Activated CD4-positive, alpha-beta T cell treated with anti-CD3 and anti-CD28 coated beads for 48 hours (primary cell): ENCODE results near the gene PRCC.

Source experiments
- DNase-seq: peaks from one replicate; pipeline ENCODE4 v3.0.0-alpha.2; 2020

The PRCC gene

DNA sequence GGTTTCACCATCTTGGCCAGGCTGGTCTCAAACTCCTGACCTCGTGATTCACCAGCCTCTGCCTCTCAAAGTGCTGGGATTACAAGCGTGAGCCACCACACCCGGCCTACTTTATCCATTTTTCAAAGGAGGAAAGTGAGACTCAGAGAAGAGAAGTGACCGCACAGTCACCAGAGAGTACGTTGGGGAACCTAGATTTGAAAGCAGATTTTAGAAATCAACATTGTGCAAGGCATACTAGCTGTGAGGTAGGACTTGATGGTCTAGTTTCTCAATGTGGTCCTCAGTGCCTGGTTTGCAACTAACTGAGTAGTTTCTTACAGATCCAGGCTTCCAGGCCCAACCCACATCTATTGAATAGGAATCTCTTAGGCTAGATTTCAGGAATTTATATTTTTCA is 1.7 kb upstream of the PRCC start:
- no peak for DNase-seq

DNA sequence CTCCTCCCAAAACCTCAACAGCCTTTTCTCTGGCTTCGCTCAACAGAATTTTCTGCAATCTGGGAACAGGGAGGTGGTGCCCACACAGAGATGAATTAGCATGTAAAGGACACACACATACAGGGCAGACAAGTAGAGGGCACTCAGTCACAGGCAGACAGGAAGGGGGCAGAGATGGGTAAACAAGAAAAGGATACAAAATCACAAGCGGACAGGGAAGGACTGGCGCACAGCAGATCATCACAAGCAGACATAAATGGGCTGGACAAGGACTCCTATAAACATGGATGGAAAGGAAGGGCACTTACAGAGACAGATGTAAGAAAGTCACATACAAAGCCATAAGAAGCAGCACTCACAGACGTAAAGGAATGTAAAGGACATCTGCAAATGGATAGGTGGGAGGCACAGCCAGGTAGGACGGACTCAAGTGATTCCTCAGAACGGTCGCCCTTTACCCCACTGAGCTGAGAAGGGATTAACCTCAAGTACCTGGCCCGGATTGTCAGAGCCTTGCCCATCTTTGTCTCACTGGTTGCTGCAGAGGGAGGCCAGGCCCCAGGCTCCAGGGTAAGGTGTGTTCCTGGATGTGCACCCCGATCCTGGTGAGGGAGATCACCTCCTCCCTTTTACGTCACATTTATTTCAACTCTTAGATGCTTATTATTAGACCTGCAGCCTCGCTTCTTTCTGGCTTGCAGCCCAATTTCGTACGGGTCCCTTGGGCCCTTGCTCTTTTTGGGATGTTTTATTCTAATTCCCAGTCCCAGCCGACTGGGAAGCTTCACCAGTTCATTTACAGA is 836 bp upstream of the PRCC start:
- DNase-seq: peak; percentile 35

DNA sequence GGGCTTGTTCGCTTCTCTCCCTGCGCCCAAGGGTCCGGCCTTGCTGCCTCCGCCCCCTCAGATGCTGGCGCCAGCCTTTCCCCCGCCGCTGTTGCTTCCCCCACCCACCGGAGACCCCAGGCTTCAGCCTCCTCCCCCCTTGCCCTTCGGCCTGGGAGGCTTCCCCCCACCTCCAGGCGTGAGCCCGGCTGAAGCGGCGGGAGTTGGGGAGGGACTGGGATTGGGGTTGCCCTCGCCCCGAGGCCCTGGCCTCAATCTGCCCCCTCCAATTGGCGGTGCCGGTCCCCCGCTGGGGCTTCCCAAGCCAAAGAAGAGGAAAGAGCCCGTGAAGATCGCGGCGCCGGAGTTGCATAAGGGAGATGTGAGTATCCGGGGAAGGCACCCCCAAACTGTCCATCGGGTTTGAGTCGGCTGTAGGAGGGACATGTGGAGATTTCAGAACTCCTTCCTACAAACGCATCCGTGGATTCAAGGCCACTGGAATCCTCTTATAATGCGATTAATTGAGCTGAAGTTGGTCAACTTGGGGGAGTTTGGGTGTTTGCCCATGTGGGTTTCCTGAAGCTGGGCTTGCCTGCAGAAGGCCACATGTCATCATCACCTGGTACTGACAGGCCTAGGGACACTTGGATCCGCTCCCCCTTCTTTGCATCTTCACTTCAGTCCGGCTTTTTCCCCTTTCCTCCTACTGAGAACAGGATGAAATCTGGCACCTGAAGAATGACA is 707 bp downstream of the PRCC start:
- peak; percentile 42 for DNase-seq

DNA sequence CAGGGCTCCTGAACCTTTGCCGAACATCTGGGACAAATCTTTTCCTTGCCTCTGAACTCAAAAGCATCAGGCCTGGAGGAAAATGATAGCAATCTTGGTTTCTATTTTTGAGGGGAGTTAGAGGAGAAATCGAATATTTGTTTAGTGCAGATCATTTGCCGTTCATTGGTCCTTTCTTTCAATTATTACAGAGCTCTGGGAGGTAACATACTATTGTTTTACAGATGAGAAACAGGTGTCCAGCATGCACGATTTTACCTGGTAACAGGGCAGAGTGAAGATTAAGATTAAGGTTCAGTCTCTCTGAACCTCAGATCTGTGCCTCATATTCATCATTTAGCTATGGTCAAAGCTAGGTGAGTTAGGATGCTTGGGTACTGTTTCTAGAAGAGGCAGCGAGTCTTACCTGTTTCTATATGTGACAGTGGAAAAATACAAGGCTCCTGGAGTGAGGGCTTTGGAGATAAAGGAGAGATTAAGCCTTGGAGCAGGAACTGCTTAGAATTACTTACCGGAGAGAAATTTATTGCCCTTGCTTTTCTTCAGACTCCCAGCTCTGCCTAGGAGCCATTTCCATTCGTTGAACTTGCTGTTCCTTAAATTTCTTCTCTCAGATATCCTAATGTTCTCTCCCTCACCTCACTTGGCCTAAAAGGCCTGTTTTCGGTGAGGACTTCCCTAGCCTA is 1.4 kb downstream of the PRCC start:
- DNase-seq: no peak

DNA sequence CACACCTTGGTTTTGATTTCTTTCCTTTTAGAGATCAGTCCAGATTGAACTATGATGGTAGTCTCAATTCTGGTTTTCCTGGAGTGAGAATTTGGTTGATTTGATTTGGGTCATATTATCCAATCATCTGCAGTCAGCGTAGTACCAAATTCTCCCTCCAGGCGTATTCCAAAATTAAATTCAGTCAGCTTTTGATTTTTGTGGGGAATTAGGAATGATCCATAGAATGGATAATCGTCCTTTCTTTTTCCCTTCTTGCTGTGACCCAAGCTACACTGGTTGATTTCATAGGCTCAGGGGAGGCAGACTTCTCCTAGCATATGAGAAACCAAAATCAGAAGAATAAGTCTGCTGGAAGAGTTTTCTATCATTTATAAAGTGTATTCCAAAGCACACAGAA is 4.9 kb downstream of the PRCC start:
- no peak for DNase-seq

DNA sequence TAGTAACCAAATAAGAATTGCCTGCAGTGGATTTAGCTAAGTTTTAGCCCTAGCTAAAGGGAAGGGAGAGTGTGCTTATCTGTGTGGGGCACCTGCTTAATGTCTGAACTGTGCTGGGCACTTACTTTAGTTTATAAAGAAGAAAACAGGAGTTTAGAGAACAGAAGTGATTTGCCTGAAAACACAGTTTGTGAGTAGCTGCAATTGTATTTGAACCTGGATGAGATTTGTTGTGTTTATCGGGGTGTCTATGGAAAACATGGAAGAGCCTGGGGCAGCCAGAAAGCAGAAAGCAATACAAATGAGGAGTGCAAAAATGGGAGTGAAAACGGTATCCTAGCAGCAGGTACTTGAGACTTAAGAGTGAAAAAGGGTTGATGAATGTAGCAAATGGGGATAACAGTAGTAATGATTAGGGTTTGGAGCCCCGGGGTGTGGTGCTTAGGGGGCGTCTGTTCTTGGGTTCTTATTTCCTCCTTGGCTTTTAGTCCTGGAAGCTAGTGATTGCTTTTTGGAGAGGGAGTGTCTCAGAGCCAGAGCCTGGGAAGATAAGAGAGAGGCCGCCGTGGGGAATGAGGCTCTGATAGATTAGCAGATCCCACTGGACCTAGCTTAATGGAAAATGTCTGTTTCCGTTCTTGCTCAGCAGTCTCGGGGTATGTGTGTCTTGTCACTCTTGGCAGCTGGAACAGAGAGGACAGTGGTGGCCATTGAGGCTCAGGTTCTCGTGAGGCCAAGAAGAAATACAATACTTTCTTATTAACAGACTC is 5.6 kb downstream of the PRCC start:
- DNase-seq: no peak

DNA sequence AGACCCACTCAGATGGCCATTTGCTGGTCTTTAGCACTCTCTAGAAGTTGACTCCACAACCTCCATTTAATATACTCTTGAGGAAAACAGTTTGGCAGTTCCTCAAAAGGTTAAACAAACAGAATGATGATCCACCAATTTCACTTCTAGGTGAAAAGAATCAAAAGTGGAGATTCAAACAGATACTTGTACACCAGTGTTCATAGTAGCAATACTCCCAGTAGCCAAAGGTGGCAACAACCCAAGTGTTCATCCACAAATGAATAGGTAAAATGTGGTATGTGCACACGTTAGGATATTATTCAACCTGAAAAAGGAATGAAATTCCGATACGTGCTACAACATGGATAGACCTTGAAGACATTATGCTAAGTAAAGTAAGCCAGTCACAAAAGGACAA is 6.3 kb downstream of the PRCC start:
- no peak for DNase-seq

DNA sequence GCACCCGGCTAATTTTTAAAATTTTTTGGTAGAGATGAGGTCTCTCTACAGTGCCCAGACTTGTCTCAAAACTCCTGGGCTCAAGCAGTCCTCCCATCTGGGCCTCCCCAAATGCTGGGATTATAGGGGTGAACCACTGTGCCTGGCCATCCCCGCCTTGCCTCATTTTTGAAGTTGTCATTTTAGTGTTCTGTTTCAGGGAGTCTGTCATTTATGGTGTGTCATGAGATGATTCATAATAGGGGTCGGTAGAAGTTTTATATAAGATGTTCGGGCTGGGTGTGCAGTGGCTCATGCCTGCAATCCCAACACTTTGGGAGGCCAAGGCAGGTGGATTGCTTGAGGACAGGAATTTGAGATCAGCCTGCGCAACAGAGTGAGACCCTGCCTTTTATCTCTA is 8.5 kb downstream of the PRCC start:
- DNase-seq: peak; percentile 24

DNA sequence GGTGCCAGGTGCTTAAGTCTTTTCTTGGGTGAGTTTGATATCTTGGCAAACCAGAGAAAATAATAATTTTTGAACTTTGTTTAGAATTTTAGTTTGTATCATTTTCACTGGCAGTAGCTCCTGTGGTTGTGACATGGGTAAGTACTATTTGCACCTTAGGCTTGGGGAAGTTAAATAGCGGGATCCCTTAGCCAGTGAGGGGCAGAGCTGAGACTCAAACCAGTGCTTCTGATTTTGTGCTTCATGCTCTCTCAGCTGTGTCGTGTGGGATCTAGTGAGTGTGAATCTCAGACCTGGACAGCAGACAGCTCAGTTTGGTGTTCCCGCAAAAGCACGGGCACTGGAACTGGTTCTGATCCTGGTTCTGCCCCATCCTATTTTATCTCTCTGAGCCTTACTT is 9.6 kb downstream of the PRCC start:
- no peak for DNase-seq

DNA sequence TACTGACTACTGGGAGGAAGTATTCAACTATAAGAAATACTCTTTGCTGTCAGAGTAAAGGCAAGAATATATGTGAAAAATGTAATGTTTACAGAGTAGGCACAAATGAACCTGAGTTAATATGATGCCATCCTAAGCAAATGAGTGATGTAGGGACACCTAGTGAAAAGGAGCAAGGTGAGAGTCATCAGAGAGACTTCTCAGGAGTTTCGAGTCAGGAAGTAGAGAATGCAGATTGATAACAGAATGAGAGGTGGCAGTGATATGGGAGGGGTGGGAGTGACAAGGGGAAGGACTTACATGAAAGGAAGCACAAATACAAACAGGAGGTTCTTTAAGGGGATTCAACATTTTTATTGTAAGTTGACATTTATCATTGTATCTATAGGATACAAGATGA is 10.2 kb downstream of the PRCC start:
- DNase-seq: no peak

DNA sequence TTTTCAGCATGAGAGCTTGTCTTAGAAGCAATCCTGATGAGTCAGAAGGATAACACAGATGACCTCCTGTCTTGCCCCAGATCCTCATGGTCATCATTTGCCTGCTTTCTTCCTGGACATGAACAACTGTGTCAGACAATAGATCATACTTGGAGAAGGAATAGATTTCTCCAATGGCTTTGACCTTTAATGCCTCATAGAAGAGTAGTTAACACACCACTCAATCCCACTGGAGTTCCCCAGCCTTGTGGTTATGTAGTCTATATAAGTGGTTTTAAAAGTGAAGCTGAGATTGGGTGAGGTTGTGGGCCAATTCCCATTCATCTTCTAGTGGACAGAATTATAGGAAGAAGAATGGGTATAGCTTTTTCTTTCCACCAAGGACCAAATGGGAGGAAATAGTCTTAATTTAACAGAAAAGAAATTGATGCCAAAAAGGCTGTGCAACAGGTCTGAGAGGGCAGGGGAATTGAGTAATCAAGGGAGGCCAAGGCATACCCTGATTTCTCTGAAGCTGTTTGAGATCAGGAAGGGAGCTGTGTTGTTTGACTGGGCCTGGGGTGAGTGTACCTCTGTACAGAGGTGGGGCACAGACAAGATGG is 14.4 kb downstream of the PRCC start:
- no peak for DNase-seq

DNA sequence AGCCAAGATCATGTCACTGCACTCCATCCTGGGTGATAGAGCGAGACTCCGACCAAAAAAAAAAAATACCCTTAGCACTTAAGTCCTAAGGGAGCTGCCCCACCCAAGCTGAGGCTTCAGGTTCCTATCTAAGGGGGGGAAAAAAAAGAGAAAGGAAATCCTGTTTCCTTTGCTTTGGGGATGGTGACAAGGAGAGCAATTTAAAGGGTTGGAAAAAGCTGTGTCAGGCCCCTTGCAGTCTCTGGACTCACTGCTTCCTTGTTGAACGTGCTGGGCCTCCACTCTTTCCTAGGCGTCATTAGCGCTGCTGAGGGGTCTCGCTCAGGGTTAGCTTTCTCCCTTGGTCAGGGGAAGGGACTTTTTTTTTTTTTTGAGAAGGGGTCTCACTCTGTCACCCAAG is 18.1 kb downstream of the PRCC start:
- no peak for DNase-seq

DNA sequence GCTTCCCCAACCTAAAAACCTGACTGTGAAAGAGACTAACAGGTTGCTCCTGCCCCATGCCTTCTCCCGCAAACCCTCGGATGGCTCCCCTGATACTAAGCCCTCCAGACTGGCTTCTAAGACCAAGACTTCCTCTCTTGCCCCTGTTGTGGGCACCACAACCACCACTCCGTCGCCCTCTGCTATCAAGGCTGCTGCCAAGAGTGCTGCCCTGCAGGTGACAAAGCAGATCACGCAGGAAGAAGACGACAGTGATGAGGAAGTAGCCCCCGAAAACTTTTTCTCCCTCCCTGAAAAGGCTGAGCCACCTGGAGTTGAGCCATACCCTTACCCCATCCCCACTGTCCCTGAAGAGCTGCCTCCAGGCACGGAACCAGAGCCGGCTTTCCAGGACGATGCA is 19.3 kb downstream of the PRCC start:
- no peak for DNase-seq

DNA sequence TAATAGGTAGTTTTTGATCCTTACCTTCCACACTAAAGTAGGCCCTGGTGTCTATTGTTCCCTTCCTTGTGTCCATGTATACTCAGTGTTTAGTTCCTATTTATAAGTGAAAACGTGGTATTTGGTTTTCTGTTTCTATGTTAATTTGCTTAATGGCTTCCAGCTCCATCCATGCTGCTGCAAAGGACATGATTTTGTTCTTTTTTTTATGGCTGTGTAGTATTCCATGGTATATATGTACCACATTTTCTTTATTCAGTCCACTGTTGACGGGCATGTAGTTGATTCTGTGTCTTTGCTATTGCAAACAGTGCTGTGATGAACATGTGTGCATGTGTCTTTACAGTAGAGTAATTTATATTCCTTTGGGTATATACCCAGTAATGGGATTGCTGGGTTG is 20.8 kb downstream of the PRCC start:
- DNase-seq: no peak

DNA sequence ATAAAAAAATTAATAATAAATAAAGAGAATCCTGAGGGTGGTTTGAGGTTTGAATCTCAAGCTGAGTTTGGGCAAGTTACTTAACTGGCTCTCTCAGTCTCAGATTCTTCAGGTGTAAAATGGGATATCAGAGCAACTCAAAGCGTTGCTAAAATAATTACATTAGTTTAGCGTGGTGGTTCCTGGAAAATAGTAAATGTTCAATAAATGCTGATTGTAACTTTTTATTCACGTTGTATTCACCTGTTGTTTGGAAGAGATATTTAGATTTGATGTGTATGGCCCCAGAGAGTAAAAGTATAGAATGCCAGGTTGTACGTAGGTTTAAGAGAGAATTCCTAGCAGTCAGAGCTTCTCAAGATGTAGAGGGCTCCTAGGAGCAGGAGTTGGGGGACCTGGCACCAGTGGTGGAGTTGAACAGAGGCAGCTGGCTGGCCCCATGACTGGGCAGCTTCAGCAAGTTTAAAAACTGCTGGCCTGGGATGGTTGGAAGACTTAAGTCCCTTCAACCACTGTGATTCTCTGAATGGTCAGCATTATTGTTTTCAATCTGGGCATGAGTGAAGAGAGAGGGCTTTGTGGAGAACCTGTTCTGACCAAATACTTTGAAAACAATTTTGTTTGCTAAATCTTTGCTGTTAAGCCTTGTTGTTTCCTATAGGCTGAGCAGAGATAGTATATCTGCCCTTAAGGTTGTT is 22.4 kb downstream of the PRCC start:
- DNase-seq: no peak

DNA sequence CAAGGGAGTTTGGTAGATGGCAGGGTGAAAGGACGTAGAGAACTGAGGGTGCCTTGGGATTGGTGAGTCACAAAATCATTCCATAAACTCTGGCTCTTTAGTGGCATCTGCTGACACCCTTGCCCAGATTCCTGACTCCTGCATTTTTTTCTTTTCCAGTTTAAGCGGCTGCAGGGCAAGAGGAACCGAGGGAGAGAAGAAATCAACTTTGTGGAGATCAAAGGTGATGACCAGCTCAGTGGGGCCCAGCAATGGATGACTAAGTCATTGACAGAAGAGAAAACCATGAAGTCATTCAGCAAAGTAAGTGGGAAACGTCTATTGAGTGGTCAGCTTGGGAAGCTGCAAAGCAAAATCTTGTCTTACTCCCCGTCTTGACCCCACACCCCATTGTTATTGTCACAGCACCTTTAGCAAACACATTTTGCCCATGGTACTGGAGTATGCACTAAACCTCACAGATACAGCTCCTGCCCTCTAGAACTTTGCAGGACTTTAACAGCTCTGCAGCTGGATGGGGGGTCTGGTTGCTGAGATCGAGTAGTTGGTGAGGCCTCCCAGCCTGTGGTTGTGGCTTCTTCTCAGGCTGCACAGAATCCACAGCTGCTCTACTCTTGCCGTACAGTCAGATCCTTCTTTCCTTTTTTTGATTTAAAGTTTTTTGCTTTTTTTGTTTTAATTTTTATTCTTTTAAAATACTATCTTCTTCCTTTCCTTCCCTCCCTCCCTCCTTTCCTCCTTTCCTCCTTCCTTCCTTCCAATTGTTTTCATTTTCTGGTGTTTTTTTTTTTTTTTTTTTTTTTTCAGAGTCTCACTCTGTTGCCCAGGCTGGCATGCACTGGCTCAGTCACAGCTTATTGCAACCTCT is 27.4 kb downstream of the PRCC start:
- DNase-seq: no peak

DNA sequence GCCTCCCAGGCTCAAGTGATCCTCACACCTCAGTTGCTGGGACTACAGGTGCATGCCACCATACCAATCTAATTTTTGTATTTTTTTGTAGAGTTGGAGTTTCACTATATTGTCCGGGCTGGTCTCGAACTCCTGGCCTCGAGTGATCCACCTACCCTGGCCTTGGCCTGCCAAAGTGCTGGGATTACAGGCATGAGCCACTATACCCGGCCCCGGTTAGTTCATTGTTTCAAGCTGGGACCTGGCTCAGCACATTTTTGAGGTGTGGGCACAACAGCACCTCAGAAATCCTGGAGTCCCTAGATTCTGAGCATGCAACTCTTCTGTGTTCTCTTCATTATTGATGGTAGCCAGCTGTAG is 28.0 kb downstream of the PRCC start:
- no peak for DNase-seq

DNA sequence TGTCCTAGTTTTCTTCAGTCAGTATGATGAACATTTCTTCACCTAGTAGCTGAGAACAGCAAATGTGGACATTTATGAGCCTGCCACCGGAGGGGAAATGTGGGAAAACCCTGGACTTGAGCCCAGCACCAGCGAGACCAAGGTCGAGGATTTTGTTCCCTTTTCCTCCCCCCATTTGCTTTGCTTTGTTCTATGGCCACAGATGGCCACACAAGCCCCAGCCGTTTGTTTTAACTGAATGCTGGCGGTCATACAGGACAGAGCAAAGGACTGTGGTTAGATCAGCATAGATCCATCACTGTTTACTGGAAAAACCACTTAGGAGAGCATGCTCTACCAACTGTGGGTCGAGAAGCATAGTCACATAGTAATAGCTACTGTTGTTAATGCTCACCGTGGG is 28.5 kb downstream of the PRCC start:
- DNase-seq: no peak

DNA sequence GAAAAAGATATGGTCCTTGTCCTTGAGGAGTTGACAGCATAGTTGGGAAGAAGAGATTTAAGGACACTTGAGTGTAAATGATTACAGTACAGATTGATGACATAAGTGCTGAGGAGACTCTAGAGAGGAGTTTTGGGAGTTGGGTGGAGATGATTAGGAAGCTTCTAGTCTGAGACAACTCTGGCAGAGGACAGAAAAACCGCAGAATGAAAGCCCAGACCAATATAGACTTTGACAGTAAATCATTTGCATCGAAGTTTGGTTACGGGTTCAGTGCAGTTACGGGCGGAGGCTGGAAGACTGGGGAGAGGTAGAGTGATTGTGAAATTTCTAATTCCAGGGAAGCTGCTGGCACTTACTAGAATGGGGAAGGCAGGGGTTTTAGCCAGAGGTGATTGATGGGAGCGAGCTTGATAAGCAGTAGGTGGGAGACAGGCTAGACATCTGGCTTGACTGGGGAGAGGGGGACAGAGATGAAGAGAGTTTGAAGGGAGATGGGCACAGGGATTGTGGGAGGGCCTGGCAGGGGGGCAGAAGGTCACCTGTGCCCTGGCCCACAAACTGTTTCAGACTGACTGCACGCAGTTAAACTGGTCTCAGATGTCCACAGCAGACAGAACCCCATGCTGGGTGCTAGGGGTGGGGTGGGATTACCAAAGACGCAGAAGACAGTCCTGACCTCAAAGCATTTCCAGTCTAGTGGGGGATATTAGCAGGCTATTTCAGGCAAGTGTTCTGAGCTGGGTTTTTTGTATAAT is 29.2 kb downstream of the PRCC start:
- no peak for DNase-seq

DNA sequence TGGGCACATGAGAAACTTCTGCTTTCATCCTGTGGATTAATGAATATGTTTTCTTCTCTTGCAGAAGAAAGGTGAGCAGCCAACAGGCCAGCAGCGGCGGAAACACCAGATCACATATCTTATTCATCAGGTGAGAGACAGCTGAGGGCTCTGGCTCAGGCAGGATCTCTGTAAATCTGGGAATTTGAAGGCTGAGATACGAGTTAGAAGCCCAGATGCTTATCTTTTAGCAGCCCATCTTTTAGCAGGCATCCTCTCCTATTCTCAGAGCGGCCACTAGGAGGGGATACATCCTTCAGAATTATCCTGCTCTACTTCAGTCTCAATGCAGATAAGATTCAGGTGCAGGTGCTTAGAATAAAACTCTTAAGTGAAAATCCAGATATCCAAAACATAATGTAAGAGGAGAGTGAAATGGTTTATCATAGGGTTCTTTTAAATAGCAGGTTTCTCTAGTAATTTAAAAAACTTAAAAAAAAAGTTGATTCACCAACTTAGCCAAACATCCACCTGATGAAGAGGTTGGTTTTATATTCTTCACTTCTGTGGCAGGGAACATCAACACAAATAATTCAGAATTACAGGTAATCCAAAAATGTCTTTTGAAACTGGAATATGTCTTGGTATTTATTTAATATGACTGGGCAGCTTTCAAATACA is 30.0 kb downstream of the PRCC start:
- DNase-seq: peak; percentile 70
